ENCODE results near the gene HS6ST3.

The HS6ST3 gene

GRCh38 chr13:96553796-96554195 lies 463.9 kb downstream of the HS6ST3 start:
- in situ Hi-C loops (cut with HindIII; ENCODE audit: low sequenced_read_pairs): no loop called here
- DNase-seq (ENCODE audit: low read depth): no peak
- TF ChIP-seq CTCF (IDR thresholded peaks at IDR 0.05; ENCODE audit: low read depth, low read length, missing control alignments): no peak
- no peak overlapping the region for H3K4me3 ChIP-seq (ENCODE audit: low read depth, low read length)

DNA sequence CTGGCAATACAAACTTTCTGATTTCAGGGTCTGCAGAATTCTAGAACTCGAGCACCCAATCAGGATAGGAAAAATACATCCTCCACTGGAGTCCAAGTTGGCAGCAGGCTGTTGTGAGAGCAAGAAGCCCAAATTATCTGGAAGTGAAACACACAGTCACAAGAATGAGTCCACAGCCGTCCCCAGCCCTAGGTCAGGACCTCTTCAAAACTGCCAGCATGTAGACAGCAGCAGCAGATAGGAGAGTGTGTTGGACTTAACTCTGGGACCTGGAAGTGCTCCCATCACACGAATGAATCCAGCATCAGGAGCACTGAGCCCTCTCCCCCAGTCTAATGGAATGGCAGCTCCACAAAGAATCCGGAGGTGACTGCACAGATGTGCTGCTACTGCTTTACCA lies 483.7 kb downstream of the HS6ST3 start:
- no peak overlapping the region for H3K4me3 ChIP-seq (ENCODE audit: low read depth, low read length)
- DNase-seq (ENCODE audit: low read depth): no peak
- TF ChIP-seq CTCF (IDR thresholded peaks at IDR 0.05; ENCODE audit: low read depth, low read length, missing control alignments): no peak
- in situ Hi-C loops (cut with HindIII; ENCODE audit: low sequenced_read_pairs): no loop called here

GRCh38 chr13:96575423-96576320 lies 485.8 kb downstream of the HS6ST3 start:
- in situ Hi-C loops (cut with HindIII; ENCODE audit: low sequenced_read_pairs): no loop called here
- DNase-seq (ENCODE audit: low read depth): no peak
- TF ChIP-seq CTCF (IDR thresholded peaks at IDR 0.05; ENCODE audit: low read depth, low read length, missing control alignments): no peak
- H3K4me3 ChIP-seq (ENCODE audit: low read depth, low read length): no peak overlapping the region

DNA sequence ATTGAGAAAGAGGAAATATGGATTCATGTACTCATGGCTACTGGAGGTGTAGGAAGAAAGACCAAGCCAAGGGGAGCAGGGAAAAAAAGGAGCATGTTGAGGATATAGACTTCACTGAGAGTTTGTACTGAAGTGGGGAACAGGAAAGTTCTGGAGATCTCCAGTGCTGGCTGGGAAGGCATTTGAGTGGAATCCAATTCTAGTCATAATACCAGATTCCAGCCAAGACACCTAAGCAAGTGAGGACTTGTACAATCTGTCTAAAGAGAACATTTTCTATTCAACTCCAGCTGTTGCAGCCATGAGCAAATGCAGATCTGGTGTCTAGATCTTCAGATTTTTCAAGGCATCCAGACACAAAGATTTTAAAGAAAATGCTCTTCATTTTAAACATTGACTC lies 491.8 kb downstream of the HS6ST3 start:
- H3K4me3 ChIP-seq (ENCODE audit: low read depth, low read length): no peak overlapping the region
- no peak for TF ChIP-seq CTCF (IDR thresholded peaks at IDR 0.05; ENCODE audit: low read depth, low read length, missing control alignments)
- DNase-seq (ENCODE audit: low read depth): no peak
- in situ Hi-C loops (cut with HindIII; ENCODE audit: low sequenced_read_pairs): no loop called here

DNA sequence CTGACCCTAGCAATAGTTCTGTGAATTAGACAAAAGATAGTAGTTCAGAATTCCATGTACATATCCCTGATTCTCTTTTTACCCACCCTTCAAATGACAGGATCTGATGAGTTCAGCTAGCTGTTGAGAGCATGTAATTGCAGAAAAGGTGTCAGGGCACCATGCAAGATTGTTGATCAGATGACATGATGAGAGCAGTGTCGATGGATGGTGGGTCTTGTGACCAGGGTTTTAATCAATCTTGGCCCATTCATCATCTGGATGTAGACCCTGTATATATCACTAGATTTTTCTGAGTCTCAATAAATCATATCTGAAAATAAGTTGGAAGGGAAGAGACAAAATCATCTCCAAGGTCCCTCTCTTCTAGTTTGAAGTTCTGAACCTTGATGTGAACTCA lies 525.3 kb downstream of the HS6ST3 start:
- no peak for DNase-seq (ENCODE audit: low read depth)
- H3K4me3 ChIP-seq (ENCODE audit: low read depth, low read length): no peak overlapping the region

DNA sequence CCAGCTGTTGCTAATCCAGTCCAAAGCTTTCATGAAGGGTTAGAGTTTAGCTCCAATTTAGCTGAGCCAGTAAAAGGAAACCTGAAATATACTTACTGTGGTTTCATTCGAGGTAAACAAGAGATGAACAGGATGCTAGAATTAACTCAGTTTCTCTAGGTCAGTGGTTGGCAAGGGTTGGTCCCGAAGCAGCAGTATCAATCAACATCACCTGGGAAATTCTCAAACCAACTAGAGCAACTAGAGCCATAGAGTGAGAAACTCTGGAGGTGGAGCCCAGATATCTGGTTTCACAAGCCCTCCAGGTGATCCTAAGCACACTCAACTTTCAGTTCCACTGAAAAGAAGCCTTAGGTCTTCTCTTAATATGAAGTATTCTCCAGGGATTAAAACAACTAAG lies 527.6 kb downstream of the HS6ST3 start:
- no peak for DNase-seq (ENCODE audit: low read depth)
- in situ Hi-C loops (cut with HindIII; ENCODE audit: low sequenced_read_pairs): no loop called here
- TF ChIP-seq CTCF (IDR thresholded peaks at IDR 0.05; ENCODE audit: low read depth, low read length, missing control alignments): no peak
- H3K4me3 ChIP-seq (ENCODE audit: low read depth, low read length): no peak overlapping the region

More for the DNA sequence above, 525.3 kb downstream of the HS6ST3 start:
- in situ Hi-C loops (cut with HindIII; ENCODE audit: low sequenced_read_pairs): no loop called here
- TF ChIP-seq CTCF (IDR thresholded peaks at IDR 0.05; ENCODE audit: low read depth, low read length, missing control alignments): no peak
